PC-9 (cell line): ENCODE data around the gene TMEM255A. TPM values are rescaled to one million over a fixed set of nuclear protein-coding genes. Genes with fewer than 3 reads are reported as not detected.
A peak's percentile ranks its signal among the peaks of the same experiment; 100 is the strongest.

Source experiments
- BruUV-seq: library from RNA; stranded (reverse); fragments of 400-500 nt; replicated peaks from 2 replicates; lab custom pipeline; 2021; lab: Mats Ljungman, UMichigan
- CTCF ChIA-PET: fragments of 300-600 bp; sonication (Branson Sonifier 250); formaldehyde crosslinking; loops from one replicate; lab custom pipeline; 2022; ENCODE audit warnings: antibody characterized with exemption; lab: Charles Lee
- POLR2A ChIA-PET: fragments of 300-600 bp; sonication (Branson Sonifier 250); formaldehyde crosslinking; loops from one replicate; lab custom pipeline; 2022; ENCODE audit warnings: antibody characterized with exemption; ENCODE audit not compliant: unreplicated experiment; lab: Charles Lee
- DNase-seq, 2 experiments: peaks; one replicate each; pipeline versions ENCODE4 v3.0.0 to v3.0.0-alpha.2; 2015 to 2022; ENCODE audit warnings: mixed read lengths in 1 of 2
- H2AFZ ChIP-seq: fragments of 200-600 bp; sonication (generic); 2 replicates; pipeline ENCODE4 v1.8.1; 2017; ENCODE audit warnings: antibody characterized with exemption
- H3F3A ChIP-seq: fragments of 200-600 bp; sonication (generic); 2 replicates; pipeline ENCODE4 v1.8.1; 2017; ENCODE audit warnings: antibody characterized with exemption, mild to moderate bottlenecking, low read depth; ENCODE audit not compliant: insufficient read depth
- H3K27ac ChIP-seq: fragments of 200-600 bp; sonication (generic); 2 replicates; pipeline ENCODE4 v1.6.1; 2016; ENCODE audit warnings: mixed run types
- H3K27me3 ChIP-seq: fragments of 200-600 bp; sonication (generic); 2 replicates; pipeline ENCODE4 v1.6.1; 2016; ENCODE audit warnings: low read depth, mixed run types; ENCODE audit not compliant: insufficient read depth
- H3K36me3 ChIP-seq: fragments of 200-600 bp; sonication (generic); 2 replicates; pipeline ENCODE4 v1.6.1; 2016; ENCODE audit warnings: low read depth, mixed run types
- H3K4me1 ChIP-seq: fragments of 200-600 bp; sonication (generic); replicated peaks from 2 replicates; pipeline ENCODE4 v1.6.1; 2016; ENCODE audit warnings: mixed run types; ENCODE audit not compliant: insufficient read depth
- H3K4me2 ChIP-seq: fragments of 200-600 bp; sonication (generic); 2 replicates; pipeline ENCODE4 v1.6.1; 2017; ENCODE audit warnings: mixed run types
- H3K4me3 ChIP-seq: fragments of 200-600 bp; sonication (generic); 2 replicates; pipeline ENCODE4 v1.6.1; 2016; ENCODE audit warnings: mixed run types
- H3K79me2 ChIP-seq: fragments of 200-600 bp; sonication (generic); 2 replicates; pipeline ENCODE4 v1.6.1; 2017; ENCODE audit warnings: low read depth, mixed run types
- H3K9me2 ChIP-seq: fragments of 200-600 bp; sonication (generic); 2 replicates; pipeline ENCODE4 v1.8.1; 2017; ENCODE audit warnings: mild to moderate bottlenecking; ENCODE audit not compliant: insufficient read depth
- H3K9me3 ChIP-seq: fragments of 200-600 bp; sonication (generic); 2 replicates; pipeline ENCODE4 v1.8.1; 2016; ENCODE audit warnings: low read depth; ENCODE audit not compliant: insufficient read depth
- H4K20me1 ChIP-seq: fragments of 200-600 bp; sonication (generic); 2 replicates; pipeline ENCODE4 v1.8.1; 2017; ENCODE audit not compliant: insufficient read depth
- EZH2 ChIP-seq: fragments of 200-600 bp; sonication (generic); IDR thresholded peaks from 2 replicates; pipeline ENCODE4 v1.8.0; 2017; ENCODE audit warnings: antibody characterized with exemption, low read depth
- intact Hi-C: fragments of 100-400 bp; cut with micrococcal nuclease; formaldehyde crosslinking; loops from one replicate; pipeline ENCODE4 v1.10.0; 2022; ENCODE audit not compliant: unreplicated experiment
- total RNA-seq: library from RNA; stranded (reverse); gene quantifications from 2 replicates; pipeline ENCODE4 v1.2.3, GENCODE V29; 2021
- TF ChIP-seq, protein P1 (sequence below): fragments of 200-600 bp; sonication (generic); conservative IDR thresholded peaks from 2 replicates; pipeline ENCODE4 v1.6.1; 2017; ENCODE audit warnings: mixed run types, antibody characterized with exemption, mild to moderate bottlenecking, moderate library complexity

Gene TMEM255A
- total RNA-seq, 1 experiment from 2014 or later: 16.7 TPM

DNA sequence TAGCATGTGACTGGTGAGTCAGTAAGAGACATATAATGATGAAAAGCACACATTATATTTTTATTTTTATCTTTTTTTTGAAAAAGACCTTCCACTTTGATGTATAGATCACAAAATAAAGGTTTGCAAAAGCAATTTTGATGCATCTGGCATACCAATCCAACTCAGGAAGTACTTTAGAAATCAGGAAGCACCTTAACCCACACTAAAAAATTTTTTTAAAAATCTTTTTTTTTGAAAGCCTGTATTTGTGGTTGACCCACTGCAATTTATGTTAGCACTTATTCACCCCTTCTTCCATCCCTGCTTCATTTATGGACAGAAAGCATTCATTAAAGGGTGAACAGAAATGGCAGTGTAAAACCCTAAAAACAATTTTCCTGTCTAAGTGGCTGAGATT, 16.6 kb downstream of the TMEM255A start:
- ChIA-PET CTCF (no interaction called here), POLR2A (no interaction called here)
- H4K20me1 ChIP-seq: no peaks in the 10 kb centered on the region
- intact Hi-C loops: no loop called here
- no peak overlapping the region for H3K4me2 ChIP-seq
- H2AFZ ChIP-seq: 0 out of 2 replicates have a peak overlapping the region, but pooled peaks have one; percentile 26
- no peak overlapping the region for H3K27ac ChIP-seq
- H3K36me3 ChIP-seq: no peaks in the 10 kb centered on the region
- H3K27me3 ChIP-seq: no peaks in the 10 kb centered on the region
- H3K79me2 ChIP-seq: no peaks in the 10 kb centered on the region
- BruUV-seq: no TSS peak
- no peaks in the 10 kb centered on the region for H3K9me2 ChIP-seq
- no peaks in the 10 kb centered on the region for H3F3A ChIP-seq
- peaks cover 17% of the 10 kb centered on the region for H3K4me1 ChIP-seq
- DNase-seq: no peak
- TF ChIP-seq EZH2: no peak
- TF ChIP-seq, protein P1, sequence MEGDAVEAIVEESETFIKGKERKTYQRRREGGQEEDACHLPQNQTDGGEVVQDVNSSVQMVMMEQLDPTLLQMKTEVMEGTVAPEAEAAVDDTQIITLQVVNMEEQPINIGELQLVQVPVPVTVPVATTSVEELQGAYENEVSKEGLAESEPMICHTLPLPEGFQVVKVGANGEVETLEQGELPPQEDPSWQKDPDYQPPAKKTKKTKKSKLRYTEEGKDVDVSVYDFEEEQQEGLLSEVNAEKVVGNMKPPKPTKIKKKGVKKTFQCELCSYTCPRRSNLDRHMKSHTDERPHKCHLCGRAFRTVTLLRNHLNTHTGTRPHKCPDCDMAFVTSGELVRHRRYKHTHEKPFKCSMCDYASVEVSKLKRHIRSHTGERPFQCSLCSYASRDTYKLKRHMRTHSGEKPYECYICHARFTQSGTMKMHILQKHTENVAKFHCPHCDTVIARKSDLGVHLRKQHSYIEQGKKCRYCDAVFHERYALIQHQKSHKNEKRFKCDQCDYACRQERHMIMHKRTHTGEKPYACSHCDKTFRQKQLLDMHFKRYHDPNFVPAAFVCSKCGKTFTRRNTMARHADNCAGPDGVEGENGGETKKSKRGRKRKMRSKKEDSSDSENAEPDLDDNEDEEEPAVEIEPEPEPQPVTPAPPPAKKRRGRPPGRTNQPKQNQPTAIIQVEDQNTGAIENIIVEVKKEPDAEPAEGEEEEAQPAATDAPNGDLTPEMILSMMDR: no peak
- no peak overlapping the region for H3K4me3 ChIP-seq
- no peaks in the 10 kb centered on the region for H3K9me3 ChIP-seq

DNA sequence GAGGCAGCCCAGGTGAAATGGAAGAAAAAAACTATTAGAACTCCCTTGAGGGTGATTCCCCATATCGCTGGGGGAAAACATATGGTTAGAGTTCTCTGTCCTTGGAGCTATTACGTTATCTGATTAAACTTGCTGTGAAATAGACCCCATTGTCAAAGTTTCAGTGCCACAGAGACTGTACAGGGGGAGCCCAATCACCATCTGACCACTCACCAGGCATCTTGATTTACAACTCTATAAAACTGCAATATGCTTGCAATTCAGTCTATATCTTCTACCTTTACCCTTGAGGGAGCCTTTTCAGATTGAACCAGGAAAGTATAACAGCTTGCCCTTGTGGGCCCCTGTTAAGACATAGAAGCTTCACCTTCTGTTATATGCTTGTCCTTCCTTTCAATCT, 18.2 kb downstream of the TMEM255A start:
- Histone ChIP-seq H3K36me3 (no peaks in the 10 kb centered on the region), H3K27ac (no peak overlapping the region), H4K20me1 (no peaks in the 10 kb centered on the region), H3K9me3 (no peaks in the 10 kb centered on the region), H3K4me2 (no peak overlapping the region), H3K4me3 (no peak overlapping the region), H3F3A (no peaks in the 10 kb centered on the region), H3K9me2 (no peaks in the 10 kb centered on the region), H3K79me2 (no peaks in the 10 kb centered on the region), H2AFZ (no peak overlapping the region), H3K4me1 (peaks cover 14% of the 10 kb centered on the region), H3K27me3 (no peaks in the 10 kb centered on the region)
- CTCF ChIA-PET: no interaction called here
- intact Hi-C loops: no loop called here
- no peak for DNase-seq
- BruUV-seq: no TSS peak
- POLR2A ChIA-PET: no interaction called here
- TF ChIP-seq, protein P1: no peak
- TF ChIP-seq EZH2: no peak

DNA sequence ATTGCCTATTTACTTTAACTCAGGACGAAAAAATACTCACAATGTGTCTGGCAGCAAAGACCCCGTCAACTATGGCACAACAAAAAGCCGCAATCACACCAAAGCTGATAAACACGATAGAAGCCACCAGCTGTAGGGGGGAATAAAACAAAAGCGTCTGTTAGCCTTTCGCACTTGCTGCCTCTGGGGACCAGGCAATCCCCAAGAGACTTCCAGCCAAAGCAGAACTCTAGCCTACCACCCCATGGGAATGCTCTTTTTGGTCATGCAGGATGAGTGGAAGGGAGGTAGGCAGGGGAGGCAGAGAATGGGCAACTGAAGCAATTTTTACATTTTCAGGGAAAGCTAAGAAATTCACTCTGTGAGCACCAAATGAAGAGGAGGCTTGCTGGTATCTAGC, 20.1 kb downstream of the TMEM255A start:
- POLR2A ChIA-PET: no interaction called here
- no peaks in the 10 kb centered on the region for H3K9me3 ChIP-seq
- no peaks in the 10 kb centered on the region for H4K20me1 ChIP-seq
- no peak for DNase-seq
- CTCF ChIA-PET: no interaction called here
- intact Hi-C loops: no loop called here
- no peaks in the 10 kb centered on the region for H3K36me3 ChIP-seq
- H3K4me1 ChIP-seq: peaks cover 8% of the 10 kb centered on the region; the same call in 1 of the 2 replicates
- H3K4me3 ChIP-seq: no peak overlapping the region
- no peaks in the 10 kb centered on the region for H3K27me3 ChIP-seq
- H3K27ac ChIP-seq: no peak overlapping the region
- no peak overlapping the region for H2AFZ ChIP-seq
- H3K9me2 ChIP-seq: no peaks in the 10 kb centered on the region
- TF ChIP-seq, protein P1: no peak
- TF ChIP-seq EZH2: no peak
- no TSS peak for BruUV-seq
- H3F3A ChIP-seq: no peaks in the 10 kb centered on the region
- no peak overlapping the region for H3K4me2 ChIP-seq
- no peaks in the 10 kb centered on the region for H3K79me2 ChIP-seq
